Measurements from ENCODE around the gene NCCRP1.

DNA sequence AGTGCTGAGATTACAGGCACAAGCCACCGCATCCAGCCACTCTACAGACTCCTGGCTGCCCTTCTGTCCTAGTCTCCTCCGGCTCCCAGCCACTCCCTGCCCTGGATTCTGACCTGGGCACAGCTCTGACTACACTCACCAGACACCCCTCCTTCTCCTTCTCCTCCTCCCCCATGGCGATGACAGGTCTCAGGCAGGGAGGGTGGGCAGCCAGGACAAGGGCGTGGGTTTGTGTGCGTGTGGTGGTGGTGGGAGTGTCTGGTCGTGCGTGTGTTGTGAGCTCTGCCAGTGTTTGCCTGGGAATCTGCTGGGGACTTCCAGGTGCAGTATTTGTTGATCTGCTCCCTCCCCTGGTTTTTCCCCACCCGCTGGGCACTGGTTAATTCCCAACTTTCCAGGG lies 3.0 kb upstream of the NCCRP1 start:
- TF ChIP-seq, protein P1, sequence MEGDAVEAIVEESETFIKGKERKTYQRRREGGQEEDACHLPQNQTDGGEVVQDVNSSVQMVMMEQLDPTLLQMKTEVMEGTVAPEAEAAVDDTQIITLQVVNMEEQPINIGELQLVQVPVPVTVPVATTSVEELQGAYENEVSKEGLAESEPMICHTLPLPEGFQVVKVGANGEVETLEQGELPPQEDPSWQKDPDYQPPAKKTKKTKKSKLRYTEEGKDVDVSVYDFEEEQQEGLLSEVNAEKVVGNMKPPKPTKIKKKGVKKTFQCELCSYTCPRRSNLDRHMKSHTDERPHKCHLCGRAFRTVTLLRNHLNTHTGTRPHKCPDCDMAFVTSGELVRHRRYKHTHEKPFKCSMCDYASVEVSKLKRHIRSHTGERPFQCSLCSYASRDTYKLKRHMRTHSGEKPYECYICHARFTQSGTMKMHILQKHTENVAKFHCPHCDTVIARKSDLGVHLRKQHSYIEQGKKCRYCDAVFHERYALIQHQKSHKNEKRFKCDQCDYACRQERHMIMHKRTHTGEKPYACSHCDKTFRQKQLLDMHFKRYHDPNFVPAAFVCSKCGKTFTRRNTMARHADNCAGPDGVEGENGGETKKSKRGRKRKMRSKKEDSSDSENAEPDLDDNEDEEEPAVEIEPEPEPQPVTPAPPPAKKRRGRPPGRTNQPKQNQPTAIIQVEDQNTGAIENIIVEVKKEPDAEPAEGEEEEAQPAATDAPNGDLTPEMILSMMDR (IDR thresholded peaks at IDR 0.05): no peak
- no peak for TF ChIP-seq POLR2A (IDR thresholded peaks at IDR 0.05)
